C4-2B (cell line): ENCODE data around the gene SH3GL3.

ENCODE experiments used
- ZFX ChIP-seq: fragments of 450-650 bp; IDR thresholded peaks from 2 replicates; pipeline ENCODE4 v1.6.1; 2017
- TF ChIP-seq, protein P1 (sequence below): fragments of 450-650 bp; conservative IDR thresholded peaks from 2 replicates; pipeline ENCODE4 v1.5.1; 2017; ENCODE audit warnings: mild to moderate bottlenecking

DNA sequence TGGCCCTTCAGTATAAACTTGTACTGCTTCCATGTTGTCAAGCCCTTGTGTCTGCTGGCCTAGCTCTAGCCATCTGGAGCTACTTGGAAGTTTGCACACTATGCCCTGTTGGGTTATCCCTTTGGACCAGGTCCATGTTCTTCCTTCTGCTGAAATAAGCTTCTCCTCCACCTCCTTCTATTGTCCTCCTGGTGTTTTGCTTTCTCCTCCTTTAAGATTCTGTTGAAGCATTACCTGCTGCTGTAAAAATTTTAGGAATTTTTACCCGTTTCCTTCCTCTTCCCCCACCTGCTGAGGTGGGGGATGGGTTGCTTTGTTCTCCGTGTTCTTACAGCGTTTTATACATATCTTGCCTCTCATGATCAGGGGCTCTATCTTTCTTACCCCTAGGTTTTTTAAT, 51.7 kb downstream of the SH3GL3 start:
- TF ChIP-seq, protein P1, sequence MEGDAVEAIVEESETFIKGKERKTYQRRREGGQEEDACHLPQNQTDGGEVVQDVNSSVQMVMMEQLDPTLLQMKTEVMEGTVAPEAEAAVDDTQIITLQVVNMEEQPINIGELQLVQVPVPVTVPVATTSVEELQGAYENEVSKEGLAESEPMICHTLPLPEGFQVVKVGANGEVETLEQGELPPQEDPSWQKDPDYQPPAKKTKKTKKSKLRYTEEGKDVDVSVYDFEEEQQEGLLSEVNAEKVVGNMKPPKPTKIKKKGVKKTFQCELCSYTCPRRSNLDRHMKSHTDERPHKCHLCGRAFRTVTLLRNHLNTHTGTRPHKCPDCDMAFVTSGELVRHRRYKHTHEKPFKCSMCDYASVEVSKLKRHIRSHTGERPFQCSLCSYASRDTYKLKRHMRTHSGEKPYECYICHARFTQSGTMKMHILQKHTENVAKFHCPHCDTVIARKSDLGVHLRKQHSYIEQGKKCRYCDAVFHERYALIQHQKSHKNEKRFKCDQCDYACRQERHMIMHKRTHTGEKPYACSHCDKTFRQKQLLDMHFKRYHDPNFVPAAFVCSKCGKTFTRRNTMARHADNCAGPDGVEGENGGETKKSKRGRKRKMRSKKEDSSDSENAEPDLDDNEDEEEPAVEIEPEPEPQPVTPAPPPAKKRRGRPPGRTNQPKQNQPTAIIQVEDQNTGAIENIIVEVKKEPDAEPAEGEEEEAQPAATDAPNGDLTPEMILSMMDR, result no peak
- TF ChIP-seq ZFX, result no peak
